ENCODE data around the gene CTSO.
"Not testable (repeated sequence)": the region's sequence is repeated elsewhere in the genome, so short reads cannot be mapped to it uniquely, and the experiment has no call there.

Gene CTSO

DNA sequence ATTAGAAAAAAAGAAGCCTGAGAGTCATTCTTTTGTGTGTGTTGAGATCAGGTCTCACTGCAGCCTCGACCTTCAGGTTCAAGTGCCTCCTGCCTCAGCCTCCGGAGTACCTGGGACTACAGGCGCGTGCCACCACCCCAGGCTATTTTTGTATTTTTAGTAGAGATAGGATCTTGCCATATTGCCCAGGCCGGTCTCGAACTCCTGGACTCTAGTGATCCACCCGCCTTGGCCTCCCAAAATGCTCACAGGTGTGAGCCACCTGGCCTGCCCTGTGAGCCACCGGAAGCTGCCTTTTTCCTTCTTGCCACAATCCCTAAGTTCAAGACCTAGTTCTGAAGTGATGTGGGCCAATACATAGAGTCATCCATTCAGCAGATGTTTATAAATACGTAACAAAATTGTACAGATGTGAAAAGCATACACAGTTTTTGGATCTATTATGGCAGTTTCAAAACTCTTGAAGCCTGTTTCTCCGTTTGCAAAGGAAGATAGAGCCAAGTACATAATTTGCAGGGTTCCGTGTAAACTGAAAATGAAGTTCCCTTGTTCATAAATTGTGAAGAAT is 536 bp upstream of the CTSO start:
- no peak for DNase-seq (ENCODE audit: low read depth)

GRCh38 chr4:155952501-155952901 is 1.2 kb downstream of the CTSO start:
- DNase-seq (ENCODE audit: low read depth): no peak

- no peak for DNase-seq (ENCODE audit: low read depth)
Measured at GRCh38 chr4:155950461-155950860, 3.2 kb downstream of the CTSO start.

DNA sequence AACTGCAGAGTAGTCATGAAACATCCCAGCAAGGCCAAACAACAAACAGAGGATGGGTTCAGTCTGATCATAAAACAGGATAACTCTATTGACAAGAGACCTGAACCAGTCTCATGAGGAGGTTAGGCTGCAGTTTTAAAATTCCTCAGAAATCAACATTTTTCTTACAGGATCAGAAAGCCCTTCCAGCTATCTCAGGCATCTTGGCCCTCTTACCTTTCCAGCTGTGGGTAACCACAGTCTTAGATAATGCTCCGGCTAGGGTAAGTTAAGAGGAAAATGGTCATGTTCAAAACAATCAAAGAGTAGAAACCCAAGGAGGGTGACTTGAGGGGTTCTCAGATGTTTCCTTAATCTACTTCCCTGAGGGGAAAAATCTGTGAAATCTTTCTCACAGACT is 5.1 kb downstream of the CTSO start:
- no peak for DNase-seq (ENCODE audit: low read depth)

GRCh38 chr4:155946486-155946885 is 7.2 kb downstream of the CTSO start:
- DNase-seq (ENCODE audit: low read depth): no peak

DNA sequence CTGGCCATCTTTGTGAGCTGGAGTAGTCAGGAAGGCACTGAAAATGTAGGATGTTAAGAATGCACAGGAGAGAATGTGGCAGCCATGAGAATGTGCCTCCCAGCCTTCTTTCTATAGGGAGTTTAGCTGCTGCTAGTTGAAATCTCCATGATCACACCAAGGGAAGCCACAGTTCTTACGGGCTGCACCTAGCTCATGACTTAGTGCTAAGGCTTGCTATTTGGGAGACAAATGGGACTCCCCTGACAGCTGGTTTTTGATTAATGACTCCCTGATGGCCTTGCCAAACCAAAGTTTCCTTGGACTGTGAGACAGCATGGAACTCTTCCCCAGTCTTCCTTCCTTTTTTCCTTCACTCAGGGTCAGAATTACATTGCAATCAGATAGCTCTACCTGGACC is 9.2 kb downstream of the CTSO start:
- DNase-seq (ENCODE audit: low read depth): no peak

DNA sequence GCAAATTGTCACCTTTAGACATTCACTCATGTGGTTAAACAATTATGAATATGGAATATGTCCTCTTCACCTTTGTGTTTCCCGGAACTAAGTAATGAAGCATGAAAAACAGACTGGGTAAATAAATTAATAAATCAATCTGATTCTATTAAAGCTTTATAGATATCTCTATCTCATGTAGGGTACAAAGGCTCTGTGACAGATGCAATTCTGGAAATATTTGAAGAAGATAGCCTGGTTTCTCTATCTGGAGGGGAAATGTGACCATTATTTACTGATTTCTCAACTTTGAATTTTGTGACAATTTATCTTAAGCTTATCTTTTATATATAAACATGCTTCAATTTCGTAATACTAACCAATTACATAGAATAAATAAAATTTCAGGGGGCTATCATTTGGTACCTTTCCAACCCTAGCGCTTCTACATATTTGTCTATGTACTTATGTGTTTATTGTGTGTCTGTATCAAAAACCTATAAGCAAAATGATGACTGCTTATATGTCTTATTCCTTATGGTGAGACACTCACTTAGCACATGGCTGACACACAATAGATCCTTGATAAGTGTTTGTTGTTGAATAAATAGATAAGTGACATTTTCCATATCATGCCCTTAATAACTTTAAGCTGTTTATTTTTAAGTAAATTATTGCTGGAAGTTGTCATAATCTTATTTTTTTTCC is 9.9 kb downstream of the CTSO start:
- DNase-seq (ENCODE audit: low read depth): no peak

DNA sequence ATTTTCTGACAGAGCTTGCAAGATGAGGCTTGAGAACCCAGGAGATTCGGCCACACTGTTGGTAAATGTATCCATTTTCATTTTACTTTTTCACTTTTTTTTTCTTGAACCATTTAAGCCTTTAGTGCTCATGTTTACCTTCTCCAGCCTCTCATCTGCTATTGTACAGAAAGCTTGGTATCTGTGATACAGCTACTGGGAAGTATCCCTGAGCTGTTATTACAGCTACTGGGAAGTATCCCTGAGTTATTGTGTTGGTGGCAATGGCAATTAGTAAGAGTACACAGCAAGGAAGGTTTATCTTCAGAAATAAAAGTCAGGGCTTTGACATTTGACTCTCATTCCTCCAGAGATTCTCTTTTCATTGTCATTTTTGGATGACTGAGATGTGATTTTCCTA is 11.8 kb downstream of the CTSO start:
- DNase-seq (ENCODE audit: low read depth): no peak

DNA sequence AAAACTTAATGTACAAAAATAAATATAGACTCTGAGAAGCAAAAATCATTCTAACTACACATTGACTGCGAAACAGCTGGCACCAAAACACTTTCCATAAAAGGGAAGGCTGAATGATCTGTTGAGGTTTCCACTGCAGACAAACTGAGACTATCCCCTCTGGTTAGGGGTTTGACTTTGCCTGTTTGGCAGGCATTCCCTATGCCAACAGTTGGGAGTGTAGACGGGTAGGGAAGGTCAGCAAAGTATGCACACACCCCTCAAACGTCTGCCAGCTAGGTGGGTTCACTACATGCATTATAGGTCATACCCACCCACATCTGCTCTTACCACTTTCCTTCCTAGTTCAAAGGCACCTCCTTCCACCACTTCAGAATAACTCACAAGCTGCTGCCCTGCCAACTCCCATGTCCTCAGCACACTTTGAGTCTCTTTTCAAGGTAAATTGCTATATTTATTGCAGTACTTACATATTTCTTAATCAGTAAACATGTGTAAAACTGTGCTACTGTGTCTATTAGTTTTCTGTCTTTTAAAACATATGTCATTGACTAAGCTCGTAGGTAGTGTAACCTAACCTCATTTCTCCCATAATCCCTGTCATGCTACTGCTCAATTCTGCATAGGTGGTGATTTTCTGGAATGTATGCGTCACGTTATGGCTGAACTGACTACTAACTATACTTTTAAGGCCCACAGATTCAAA is 12.4 kb downstream of the CTSO start:
- no peak for DNase-seq (ENCODE audit: low read depth)

GRCh38 chr4:155935389-155935986 is 18.2 kb downstream of the CTSO start:
- DNase-seq (ENCODE audit: low read depth): no peak

DNA sequence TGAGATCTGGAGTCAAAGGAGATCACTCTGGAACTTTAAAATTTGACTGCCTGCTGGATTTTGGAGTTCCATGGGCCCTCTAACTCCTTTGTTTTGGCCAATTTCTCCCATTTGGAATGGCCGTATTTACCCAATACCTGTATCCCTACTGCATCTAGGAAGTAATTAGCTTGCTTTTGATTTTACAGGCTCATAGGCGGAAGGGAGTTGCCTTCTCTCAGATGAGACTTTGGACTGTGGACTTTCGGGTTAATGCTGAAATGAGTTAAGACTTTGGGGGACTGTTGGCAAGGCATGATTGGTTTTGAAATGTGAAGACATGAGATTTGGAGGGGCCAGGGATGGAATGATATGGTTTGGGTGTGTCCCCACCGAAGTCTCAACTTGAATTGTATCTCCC is 19.0 kb downstream of the CTSO start:
- DNase-seq (ENCODE audit: low read depth): not testable (repeated sequence)

GRCh38 chr4:155931634-155932033 is 22.0 kb downstream of the CTSO start:
- no peak for DNase-seq (ENCODE audit: low read depth)

- no peak for DNase-seq (ENCODE audit: low read depth)
Measured at GRCh38 chr4:155930330-155930729, 23.3 kb downstream of the CTSO start.

GRCh38 chr4:155929833-155930232 is 23.8 kb downstream of the CTSO start:
- DNase-seq (ENCODE audit: low read depth): no peak

DNA sequence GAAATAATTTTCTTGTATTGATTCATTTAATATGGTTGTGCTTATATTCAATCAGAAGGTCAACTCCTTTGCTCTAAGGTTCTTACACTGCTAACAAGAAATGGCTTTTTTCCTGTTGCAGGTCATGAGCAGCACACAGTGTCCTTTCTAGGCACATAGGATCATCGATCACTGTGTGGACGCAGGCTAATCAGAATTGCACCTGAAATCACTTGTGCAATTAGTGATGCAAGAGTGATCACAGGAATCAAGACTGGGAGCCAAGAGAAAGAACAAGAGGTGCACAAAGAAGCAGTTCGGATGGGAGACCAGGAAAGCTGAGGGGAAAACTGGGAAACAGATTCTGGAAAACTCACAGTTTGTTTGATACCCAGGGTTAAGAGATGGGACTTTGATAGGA is 29.0 kb downstream of the CTSO start:
- DNase-seq (ENCODE audit: low read depth): no peak

DNA sequence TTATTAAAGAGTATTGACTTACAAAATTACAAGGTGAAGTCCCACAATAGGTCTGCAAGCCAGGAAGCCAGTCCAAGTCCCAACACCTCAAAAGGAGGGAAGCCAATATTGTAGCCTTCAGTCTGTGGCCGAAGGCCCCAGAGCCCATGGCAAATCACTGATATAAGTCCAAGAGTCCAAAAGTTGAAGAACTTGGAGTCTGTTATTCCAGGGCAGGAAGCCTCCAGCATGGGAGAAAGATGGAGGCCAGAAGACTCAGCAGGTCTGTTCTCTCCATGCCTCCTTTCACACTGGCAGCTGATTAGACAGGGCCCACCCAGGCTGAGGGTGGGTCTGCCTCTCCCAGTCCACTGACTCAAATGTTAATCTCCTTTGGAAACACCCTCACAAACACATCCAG is 32.1 kb downstream of the CTSO start:
- no peak for DNase-seq (ENCODE audit: low read depth)

GRCh38 chr4:155914782-155915181 is 38.9 kb downstream of the CTSO start:
- no peak for DNase-seq (ENCODE audit: low read depth)

- DNase-seq (ENCODE audit: low read depth): no peak
Measured at GRCh38 chr4:155911905-155912304, 41.8 kb downstream of the CTSO start.

DNA sequence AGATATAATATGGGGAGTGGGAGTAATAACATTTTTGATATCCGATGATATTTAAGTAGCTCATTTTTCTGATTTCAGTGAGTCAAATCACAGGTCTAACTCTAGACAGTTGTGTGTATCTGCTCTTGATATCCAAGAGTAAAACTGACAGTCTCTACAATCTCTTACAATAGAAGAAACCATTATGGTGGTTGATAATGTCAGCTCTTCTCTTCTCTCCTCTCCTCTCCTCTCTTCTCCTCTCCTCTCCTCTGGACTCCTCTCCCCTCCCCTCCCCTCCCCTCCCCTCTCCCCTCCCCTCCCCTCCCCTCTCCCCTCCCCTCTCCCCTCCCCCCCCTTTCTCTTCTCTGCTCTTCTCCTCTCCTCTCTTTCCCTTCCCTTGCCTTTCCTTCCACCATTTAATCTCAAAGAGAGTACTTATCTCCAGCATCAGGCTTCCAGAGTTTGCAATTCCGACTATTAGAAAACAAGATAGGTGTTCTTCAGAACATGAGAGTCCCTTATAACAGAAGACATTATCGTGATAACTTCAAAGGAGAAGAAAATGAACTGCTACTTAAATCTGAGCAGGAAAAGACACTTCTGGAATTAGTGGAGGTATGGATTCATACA is 43.9 kb downstream of the CTSO start:
- DNase-seq (ENCODE audit: low read depth): no peak

DNA sequence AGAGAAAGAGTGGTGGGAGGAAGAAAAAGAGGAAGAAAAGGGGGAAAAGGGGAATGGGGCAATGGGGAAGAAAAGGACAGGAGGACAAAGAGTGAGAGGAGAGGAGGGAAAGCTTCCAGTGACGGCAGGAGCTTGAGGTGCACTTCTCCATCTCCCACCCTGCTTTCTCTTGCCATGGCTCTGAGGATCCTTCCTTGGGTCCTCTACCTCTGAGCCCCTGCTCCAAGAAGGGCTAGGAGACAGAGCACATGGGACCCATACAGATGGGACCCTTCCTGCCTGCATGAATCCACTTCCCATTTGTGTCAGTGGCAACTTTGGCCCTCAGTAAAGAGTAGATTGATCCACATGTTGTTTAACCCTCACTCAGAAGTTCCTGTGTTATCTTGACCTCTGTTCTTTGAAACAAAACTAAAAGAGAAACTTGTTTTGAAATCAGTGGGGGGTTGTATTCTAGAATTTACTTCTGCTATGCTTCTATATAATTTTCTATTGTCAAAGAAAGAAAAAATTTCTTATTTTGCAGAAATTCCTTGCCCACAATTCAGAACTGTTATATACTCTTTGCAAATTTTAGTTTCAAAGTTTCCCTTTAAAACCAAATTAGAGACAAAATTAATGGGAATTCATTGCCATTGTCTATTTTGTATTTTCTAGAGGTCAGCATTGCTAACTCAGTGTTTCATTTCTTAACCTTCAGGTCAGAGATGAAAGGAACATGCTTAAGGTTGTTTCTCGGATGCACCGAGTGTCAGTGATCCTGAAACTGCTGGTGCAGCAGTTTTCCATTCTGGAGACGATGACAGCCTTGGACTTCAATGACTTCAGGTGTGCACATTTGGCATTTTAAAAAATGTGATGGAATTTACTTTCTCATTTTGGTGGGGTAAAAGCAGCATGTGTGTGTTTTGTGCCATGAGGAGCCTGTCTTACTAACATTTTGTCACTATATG is 45.2 kb downstream of the CTSO start:
- DNase-seq (ENCODE audit: low read depth): no peak

GRCh38 chr4:155907556-155907955 is 46.1 kb downstream of the CTSO start:
- no peak for DNase-seq (ENCODE audit: low read depth)
